AG09319 (cell line): Measurements from ENCODE around the gene BMAL1.
"Not testable (repeated sequence)": the region's sequence is repeated elsewhere in the genome, so short reads cannot be mapped to it uniquely, and the experiment has no call there.

ENCODE experiments used
- DNase-seq: peaks from one replicate; pipeline ENCODE4 v3.0.0-alpha.2; 2010; ENCODE audit warnings: low read depth; ENCODE audit errors: extremely low read depth
- CTCF ChIP-seq: IDR thresholded peaks from 2 replicates; pipeline ENCODE4 v1.5.1; 2011; ENCODE audit warnings: low read depth, mild to moderate bottlenecking, inconsistent platforms, low read length, moderate library complexity

BMAL1 gene

GRCh38 chr11:13380731-13381130 lies 103.1 kb downstream of the BMAL1 start:
- TF ChIP-seq CTCF: no peak
- DNase-seq: no peak

- TF ChIP-seq CTCF: no peak
- no peak for DNase-seq
These were observed 105.2 kb downstream of the BMAL1 start for GRCh38 chr11:13382751-13383150.

- TF ChIP-seq CTCF: peak; percentile 69
- peak; percentile 8 for DNase-seq
These were observed 107.5 kb downstream of the BMAL1 start for GRCh38 chr11:13384908-13385640.

- DNase-seq: no peak
- TF ChIP-seq CTCF: no peak
These were observed 109.0 kb downstream of the BMAL1 start for GRCh38 chr11:13386567-13386966.

GRCh38 chr11:13388741-13389140 lies 111.2 kb downstream of the BMAL1 start:
- TF ChIP-seq CTCF: no peak
- no peak for DNase-seq

- no peak for TF ChIP-seq CTCF
- DNase-seq: no peak
These were observed 113.6 kb downstream of the BMAL1 start for GRCh38 chr11:13391217-13391616.

GRCh38 chr11:13398335-13398734 lies 120.7 kb downstream of the BMAL1 start:
- not testable (repeated sequence) for DNase-seq

- no peak for TF ChIP-seq CTCF
- DNase-seq: no peak
These were observed 127.6 kb downstream of the BMAL1 start for GRCh38 chr11:13405220-13405619.
